NT2/D1 (cell line): ENCODE data around the gene SYNDIG1.

Experiments
- DNase-seq: peaks from one replicate; pipeline ENCODE4 v3.0.0-alpha.2; 2011; ENCODE audit warnings: low read depth, low spot score
- H3K27me3 ChIP-seq: 2 replicates; pipeline ENCODE4 v1.6.0; 2011; ENCODE audit warnings: mild to moderate bottlenecking; ENCODE audit not compliant: insufficient read length, insufficient read depth
- H3K36me3 ChIP-seq: 2 replicates; pipeline ENCODE4 v1.6.1; 2011; ENCODE audit warnings: mild to moderate bottlenecking, low read length, mixed read lengths; ENCODE audit not compliant: insufficient read depth, insufficient read length
- H3K4me1 ChIP-seq: 2 replicates; pipeline ENCODE4 v1.5.1; 2011; ENCODE audit not compliant: insufficient read depth, insufficient read length
- H3K4me3 ChIP-seq: 2 replicates; pipeline ENCODE4 v1.5.1; 2011; ENCODE audit warnings: low read depth; ENCODE audit not compliant: insufficient read length
- H3K9ac ChIP-seq: 2 replicates; pipeline ENCODE4 v1.6.0; 2011; ENCODE audit warnings: low read depth; ENCODE audit not compliant: insufficient read length
- H3K9me3 ChIP-seq: 2 replicates; pipeline ENCODE4 v1.5.1; 2011; ENCODE audit warnings: mild to moderate bottlenecking, low read length; ENCODE audit not compliant: insufficient read depth
- SUZ12 ChIP-seq: IDR thresholded peaks from 2 replicates; pipeline ENCODE4 v1.6.1; 2011; ENCODE audit not compliant: insufficient read length, insufficient read depth; ENCODE audit errors: extremely low read depth
- YY1 ChIP-seq: IDR thresholded peaks from 2 replicates; pipeline ENCODE4 v1.6.1; 2011; ENCODE audit not compliant: insufficient read length, insufficient read depth
- ZNF274 ChIP-seq: IDR thresholded peaks from 2 replicates; pipeline ENCODE4 v1.6.1; 2011; ENCODE audit warnings: mild to moderate bottlenecking, low read depth, low read length

Gene SYNDIG1

GRCh38 chr20:24610341-24611115, 141.1 kb downstream of the SYNDIG1 start:
- TF ChIP-seq YY1: no peak
- TF ChIP-seq SUZ12: no peak
- TF ChIP-seq ZNF274: no peak
- H3K27me3 ChIP-seq: no peaks in the 10 kb centered on the region
- H3K36me3 ChIP-seq: no peaks in the 10 kb centered on the region
- H3K9ac ChIP-seq: no peak overlapping the region
- no peak overlapping the region for H3K4me3 ChIP-seq
- DNase-seq: peak; percentile 68
- peaks cover 4% of the 10 kb centered on the region for H3K4me1 ChIP-seq
- H3K9me3 ChIP-seq: no peaks in the 10 kb centered on the region

- no peaks in the 10 kb centered on the region for H3K9me3 ChIP-seq
- TF ChIP-seq ZNF274: no peak
- no peak for TF ChIP-seq SUZ12
- no peak for TF ChIP-seq YY1
- no peak overlapping the region for H3K4me3 ChIP-seq
- no peaks in the 10 kb centered on the region for H3K36me3 ChIP-seq
- DNase-seq: no peak
- H3K4me1 ChIP-seq: peaks cover 4% of the 10 kb centered on the region
- no peak overlapping the region for H3K9ac ChIP-seq
- H3K27me3 ChIP-seq: no peaks in the 10 kb centered on the region
Observed at GRCh38 chr20:24611360-24612140, 142.1 kb downstream of the SYNDIG1 start.

- no peak overlapping the region for H3K9ac ChIP-seq
- TF ChIP-seq YY1: no peak
- TF ChIP-seq SUZ12: no peak
- no peak for TF ChIP-seq ZNF274
- no peaks in the 10 kb centered on the region for H3K9me3 ChIP-seq
- H3K27me3 ChIP-seq: no peaks in the 10 kb centered on the region
- H3K4me3 ChIP-seq: no peak overlapping the region
- H3K4me1 ChIP-seq: peaks cover 4% of the 10 kb centered on the region
- no peaks in the 10 kb centered on the region for H3K36me3 ChIP-seq
- no peak for DNase-seq
Observed at GRCh38 chr20:24612799-24613775, 143.7 kb downstream of the SYNDIG1 start.

GRCh38 chr20:24614341-24614740, 144.9 kb downstream of the SYNDIG1 start:
- Histone ChIP-seq H3K36me3 (no peaks in the 10 kb centered on the region), H3K27me3 (no peaks in the 10 kb centered on the region), H3K4me1 (peaks cover 4% of the 10 kb centered on the region), H3K4me3 (no peak overlapping the region), H3K9ac (no peak overlapping the region), H3K9me3 (no peaks in the 10 kb centered on the region)
- no peak for DNase-seq
- TF ChIP-seq SUZ12 (no peak), ZNF274 (no peak), YY1 (no peak)

GRCh38 chr20:24615353-24615752, 145.9 kb downstream of the SYNDIG1 start:
- DNase-seq: no peak
- Histone ChIP-seq H3K27me3 (no peaks in the 10 kb centered on the region), H3K9me3 (no peaks in the 10 kb centered on the region), H3K9ac (no peak overlapping the region), H3K36me3 (no peaks in the 10 kb centered on the region), H3K4me1 (peaks cover 4% of the 10 kb centered on the region), H3K4me3 (no peak overlapping the region)
- TF ChIP-seq SUZ12 (no peak), ZNF274 (no peak), YY1 (no peak)

- H3K4me3 ChIP-seq: no peak overlapping the region
- no peaks in the 10 kb centered on the region for H3K27me3 ChIP-seq
- no peaks in the 10 kb centered on the region for H3K9me3 ChIP-seq
- DNase-seq: no peak
- H3K36me3 ChIP-seq: no peaks in the 10 kb centered on the region
- no peaks in the 10 kb centered on the region for H3K4me1 ChIP-seq
- H3K9ac ChIP-seq: no peak overlapping the region
- TF ChIP-seq SUZ12: no peak
- TF ChIP-seq ZNF274: no peak
Observed at GRCh38 chr20:24616258-24617079, 147.0 kb downstream of the SYNDIG1 start.
